CD14-positive monocyte (primary cell): Measurements from ENCODE around the gene ZNF385D. TPM values are rescaled to one million over a fixed set of nuclear protein-coding genes. Genes with fewer than 3 reads are reported as not detected.

Source experiments
- DNase-seq, 3 donors: peaks; one replicate each; pipeline ENCODE4 v3.0.0-alpha.2; 2011 to 2022
- H2AFZ ChIP-seq: 2 replicates; pipeline ENCODE4 v1.6.0; 2012; ENCODE audit warnings: mild to moderate bottlenecking, low read depth, low read length, inconsistent platforms; ENCODE audit not compliant: insufficient read depth, poor library complexity, severe bottlenecking
- H3K27ac ChIP-seq, 2 donors: 1 replicate in 1 of 2; 2 replicates in 1 of 2; pipeline ENCODE4 v1.5.1; 2012 to 2013; ENCODE audit warnings: low read length in 2 of 2, control low read depth in 1 of 2, inconsistent platforms in 1 of 2, low read depth in 1 of 2, mild to moderate bottlenecking in 1 of 2
- H3K27me3 ChIP-seq, 2 donors: one replicate each; pipeline versions ENCODE4 v1.6.0 to v1.6.1; 2011 to 2013; ENCODE audit warnings: low read length in 2 of 2; ENCODE audit not compliant: control insufficient read depth in 2 of 2, insufficient read depth in 2 of 2
- H3K36me3 ChIP-seq, 2 donors: replicated peaks in 1 of 2; 1 replicate in 1 of 2; 2 replicates in 1 of 2; pipeline versions ENCODE4 v1.5.1 to v1.6.1; 2012 to 2013; ENCODE audit warnings: low read length in 2 of 2, control low read depth in 1 of 2, inconsistent platforms in 1 of 2, mild to moderate bottlenecking in 1 of 2; ENCODE audit not compliant: insufficient read depth in 2 of 2, control insufficient read depth in 1 of 2
- H3K4me1 ChIP-seq, 2 donors: 1 replicate in 1 of 2; 2 replicates in 1 of 2; pipeline versions ENCODE4 v1.5.1 to v1.6.1; 2012 to 2013; ENCODE audit warnings: low read length in 2 of 2, control low read depth in 1 of 2, inconsistent platforms in 1 of 2, mild to moderate bottlenecking in 1 of 2, moderate library complexity in 1 of 2; ENCODE audit not compliant: insufficient read depth in 2 of 2, control insufficient read depth in 1 of 2
- H3K4me2 ChIP-seq: replicated peaks from 2 replicates; pipeline ENCODE3; 2012; ENCODE audit warnings: low read length, moderate library complexity, mild to moderate bottlenecking; ENCODE audit not compliant: poor library complexity, severe bottlenecking; ENCODE audit errors: extremely low read depth
- H3K4me3 ChIP-seq, 3 experiments: fragments of 200-600 bp in 1 of 3; sonication (generic) in 1 of 3; replicated peaks in 1 of 3; 1 replicate in 2 of 3; 2 replicates in 1 of 3; pipeline ENCODE4 v1.5.1; 2011 to 2013; ENCODE audit warnings: low read length in 3 of 3, mild to moderate bottlenecking in 3 of 3, control low read depth in 2 of 3, low read depth in 2 of 3, inconsistent platforms in 1 of 3, moderate library complexity in 1 of 3
- H3K79me2 ChIP-seq: 2 replicates; pipeline ENCODE4 v1.6.0; 2012; ENCODE audit warnings: mild to moderate bottlenecking, control low read depth, inconsistent platforms, low read length, moderate library complexity; ENCODE audit not compliant: insufficient read depth
- H3K9ac ChIP-seq: 2 replicates; pipeline ENCODE4 v1.6.0; 2017; ENCODE audit warnings: low read length, mild to moderate bottlenecking; ENCODE audit not compliant: insufficient read depth, poor library complexity, severe bottlenecking
- H3K9me3 ChIP-seq, 2 donors: replicated peaks in 1 of 2; 1 replicate in 1 of 2; 2 replicates in 1 of 2; pipeline versions ENCODE4 v1.5.1 to v1.6.1; 2012 to 2013; ENCODE audit warnings: low read length in 2 of 2, control low read depth in 1 of 2; ENCODE audit not compliant: control insufficient read depth in 1 of 2, insufficient read depth in 1 of 2
- H4K20me1 ChIP-seq: 2 replicates; pipeline ENCODE4 v1.6.0; 2012; ENCODE audit warnings: mild to moderate bottlenecking, low read length, control low read depth, moderate library complexity; ENCODE audit not compliant: insufficient read depth
- H3K27ac Mint-ChIP-seq, 7 donors: one replicate each; pipeline ENCODE4 v1.8.0; 2020; ENCODE audit warnings: mild to moderate bottlenecking in 7 of 7, mixed read lengths in 7 of 7, moderate library complexity in 6 of 7, inconsistent platforms in 2 of 7
- H3K27me3 Mint-ChIP-seq, 3 donors: one replicate each; pipeline ENCODE4 v1.8.0; 2021 to 2022; ENCODE audit warnings: low read depth in 3 of 3, mild to moderate bottlenecking in 3 of 3, mixed read lengths in 3 of 3, moderate library complexity in 3 of 3, inconsistent platforms in 1 of 3
- H3K36me3 Mint-ChIP-seq, 2 donors: one replicate each; pipeline ENCODE4 v1.8.0; 2020; ENCODE audit warnings: mixed read lengths in 2 of 2, inconsistent platforms in 1 of 2, mild to moderate bottlenecking in 1 of 2
- H3K4me1 Mint-ChIP-seq: one replicate; pipeline ENCODE4 v1.8.0; 2020; ENCODE audit warnings: mild to moderate bottlenecking, mixed read lengths
- H3K4me3 Mint-ChIP-seq, 2 donors: one replicate each; pipeline ENCODE4 v1.8.0; 2020; ENCODE audit warnings: mild to moderate bottlenecking in 2 of 2, mixed read lengths in 2 of 2, moderate library complexity in 1 of 2
- H3K9me3 Mint-ChIP-seq, 7 donors: one replicate each; pipeline ENCODE4 v1.8.0; 2020 to 2022; ENCODE audit warnings: mixed read lengths in 7 of 7, mild to moderate bottlenecking in 6 of 7, moderate library complexity in 6 of 7, inconsistent platforms in 2 of 7
- CTCF ChIP-seq: fragments of 200-600 bp; IDR thresholded peaks from one replicate; pipeline ENCODE4 v1.8.0; 2022; ENCODE audit warnings: antibody characterized with exemption, mild to moderate bottlenecking
- WGBS: methylation state at CpG from one replicate; pipeline ENCODE4 v1.1.5; 2013; ENCODE audit warnings: missing lambda C conversion rate; ENCODE audit not compliant: insufficient coverage; 5-methylcytosine and 5-hydroxymethylcytosine counted together
- intact Hi-C, 2 donors: fragments of 100-400 bp; cut with micrococcal nuclease; formaldehyde crosslinking; loops; one replicate each; pipeline versions ENCODE4 v1.15.0 to v1.15.1; 2023
- polyA plus RNA-seq, 3 donors: library from polyadenylated mRNA; depleted of rRNA in 1 of 3; unstranded in 2 of 3; stranded (reverse) in 1 of 3; fragments of 300-500 nt in 2 of 3; fragments of >200 nt in 1 of 3; fragmentation: Illumina TruSeq in 2 of 3; gene quantifications; 1 replicate in 2 of 3; 2 replicates in 1 of 3; pipeline ENCODE4 v1.2.3, GENCODE V29; 2012 to 2021

Gene ZNF385D
- polyA plus RNA-seq, 3 donors: not detected

GRCh38 chr3:21694506-21694905 lies 56.5 kb downstream of the ZNF385D start:
- no peak for TF ChIP-seq CTCF
- H3K4me3 Mint-ChIP-seq: no peak overlapping the region
- Histone ChIP-seq H3K9me3 (peaks cover 3 to 6% of the 10 kb centered on the region in 2 donors), H3K36me3 (no peaks in the 10 kb centered on the region), H4K20me1 (no peaks in the 10 kb centered on the region), H2AFZ (no peak overlapping the region), H3K27ac (no peak overlapping the region), H3K4me1 (no peaks in the 10 kb centered on the region), H3K4me2 (no peak overlapping the region), H3K4me3 (no peak overlapping the region), H3K27me3 (no peaks in the 10 kb centered on the region), H3K79me2 (no peaks in the 10 kb centered on the region), H3K9ac (no peak overlapping the region)
- no peaks in the 10 kb centered on the region for H3K4me1 Mint-ChIP-seq
- no peaks in the 10 kb centered on the region for H3K27me3 Mint-ChIP-seq
- intact Hi-C loops: no loop called here
- no peak overlapping the region for H3K27ac Mint-ChIP-seq
- 90% methylated on average over 2 of the region's 4 CpGs for WGBS
- peaks cover 0 to 16% (median 11%) of the 10 kb centered on the region in 7 donors for H3K9me3 Mint-ChIP-seq
- H3K36me3 Mint-ChIP-seq: no peaks in the 10 kb centered on the region
- no peak for DNase-seq

GRCh38 chr3:21691036-21691435 lies 60.0 kb downstream of the ZNF385D start:
- Mint-ChIP-seq H3K4me1 (no peaks in the 10 kb centered on the region), H3K4me3 (no peak overlapping the region), H3K9me3 (peaks cover 0 to 16% (median 9%) of the 10 kb centered on the region in 7 donors), H3K36me3 (no peaks in the 10 kb centered on the region), H3K27ac (no peak overlapping the region), H3K27me3 (no peaks in the 10 kb centered on the region)
- Histone ChIP-seq H2AFZ (no peak overlapping the region), H3K4me2 (no peak overlapping the region), H3K36me3 (no peaks in the 10 kb centered on the region), H3K27ac (no peak overlapping the region), H3K9me3 (peaks cover 3 to 6% of the 10 kb centered on the region in 2 donors), H3K79me2 (no peaks in the 10 kb centered on the region), H3K4me1 (no peaks in the 10 kb centered on the region), H3K27me3 (no peaks in the 10 kb centered on the region), H3K9ac (no peak overlapping the region), H4K20me1 (no peaks in the 10 kb centered on the region), H3K4me3 (no peak overlapping the region)
- 66% methylated on average over 4 of the region's 6 CpGs for WGBS
- TF ChIP-seq CTCF: no peak
- DNase-seq: no peak
- intact Hi-C loops: no loop called here
